GM19238 (cell line): ENCODE results near the gene PRB2.
"Not testable (repeated sequence)": the region's sequence is repeated elsewhere in the genome, so short reads cannot be mapped to it uniquely, and the experiment has no call there.

ENCODE experiments used
- DNase-seq: peaks from one replicate; pipeline ENCODE4 v3.0.0; 2011; ENCODE audit warnings: low spot score; ENCODE audit not compliant: insufficient read length

PRB2 gene

DNA sequence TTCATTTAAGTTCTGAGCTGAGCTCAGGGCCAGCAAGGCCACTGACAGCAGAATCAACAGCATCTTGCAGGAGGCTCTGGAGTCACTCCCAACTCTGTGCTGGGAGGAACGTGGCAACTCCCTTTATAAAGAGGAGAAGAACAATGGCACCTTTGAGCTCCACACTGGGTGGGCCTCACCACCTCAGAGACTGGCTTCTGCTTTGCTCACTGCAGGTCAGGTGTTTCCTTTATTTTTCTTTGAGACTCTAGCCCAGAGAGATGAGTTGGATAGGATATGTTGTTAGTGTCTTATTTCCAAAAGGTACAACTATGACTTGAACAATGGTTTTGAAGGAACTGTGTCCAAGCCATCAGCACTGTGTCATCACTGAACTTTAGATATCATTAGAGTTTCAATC, at the start of gene PRB2:
TSS of gene PRB2 (minus strand) at position 101 of the 400 bp plus-strand sequence. CDS start at position 63, 38 bp downstream.
- DNase-seq: not testable (repeated sequence)

DNA sequence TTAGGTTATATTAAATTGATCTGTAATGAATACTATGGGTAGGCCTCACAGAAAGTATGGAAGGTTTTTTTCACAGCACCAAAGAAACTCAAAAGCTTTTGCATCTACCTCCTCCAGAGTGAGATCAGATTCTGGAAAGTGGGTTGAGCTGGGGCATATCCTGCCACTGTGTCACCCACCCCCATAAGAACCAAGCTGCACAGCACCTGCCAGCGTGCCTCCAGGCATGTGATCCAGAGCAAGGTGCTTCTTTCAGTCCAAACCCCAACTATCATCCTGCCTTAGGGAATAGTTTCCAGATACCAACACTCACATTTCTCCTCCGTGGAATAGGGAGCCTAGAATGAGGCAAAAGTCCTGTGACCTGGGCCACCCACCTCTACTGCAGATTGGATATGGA, 42.6 kb upstream of the PRB2 start:
- no peak for DNase-seq

DNA sequence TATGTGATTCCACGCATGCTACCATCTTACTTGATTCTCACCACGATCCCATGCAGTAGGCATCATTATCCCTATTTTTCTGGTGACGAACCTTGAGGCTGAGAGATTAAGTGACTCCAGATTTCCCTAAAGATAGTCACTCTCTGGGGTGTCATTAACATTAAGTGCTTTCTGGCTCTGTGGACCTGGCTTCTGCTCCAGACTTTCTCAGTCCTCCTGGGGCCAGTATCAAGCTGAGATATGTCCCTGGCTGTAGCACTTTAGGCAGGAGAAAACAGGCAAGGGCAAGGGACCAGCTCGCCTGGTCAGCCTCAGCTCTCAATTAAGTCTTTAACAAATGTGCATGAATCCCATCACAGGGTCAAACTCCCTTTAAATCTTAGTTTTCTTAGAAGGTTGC, 38.3 kb upstream of the PRB2 start:
- DNase-seq: no peak

DNA sequence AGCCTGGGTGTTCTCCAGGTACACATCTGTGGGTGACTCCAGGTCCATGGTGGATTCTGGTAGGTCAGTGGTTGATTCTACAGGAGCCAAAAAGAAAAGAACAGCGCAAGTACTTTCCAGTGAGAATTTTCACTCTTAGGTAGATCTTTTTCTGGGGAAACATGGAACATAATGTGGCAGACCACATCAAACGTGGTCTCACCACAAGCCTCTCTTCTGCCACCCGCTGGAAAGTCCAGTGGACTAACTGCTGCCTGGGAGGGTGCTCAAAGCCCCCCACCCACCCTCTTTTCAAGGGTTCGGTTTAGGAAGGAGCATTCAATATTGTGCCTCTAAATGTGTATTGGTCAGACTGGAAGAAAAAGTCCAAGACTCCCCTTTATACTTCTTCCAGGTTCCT, 36.1 kb upstream of the PRB2 start:
- DNase-seq: no peak

DNA sequence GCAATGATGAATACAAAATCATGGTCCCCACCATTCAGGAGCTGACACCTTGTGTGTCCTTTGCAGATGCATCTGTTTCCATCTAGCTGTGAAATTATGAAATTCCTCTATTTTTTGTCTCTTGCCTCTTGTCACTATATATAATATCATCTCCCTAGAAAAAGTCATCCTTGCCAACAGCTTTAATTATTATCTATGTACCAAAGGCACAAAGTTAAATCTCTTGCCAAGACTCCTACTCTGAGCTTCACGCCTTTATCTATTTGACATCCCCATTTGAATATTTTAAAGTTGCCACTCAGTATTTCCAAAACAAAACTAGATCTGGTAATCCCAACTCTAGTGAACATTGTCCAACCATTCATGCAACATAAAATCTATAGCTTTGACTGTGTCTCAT, 32.0 kb upstream of the PRB2 start:
- no peak for DNase-seq

DNA sequence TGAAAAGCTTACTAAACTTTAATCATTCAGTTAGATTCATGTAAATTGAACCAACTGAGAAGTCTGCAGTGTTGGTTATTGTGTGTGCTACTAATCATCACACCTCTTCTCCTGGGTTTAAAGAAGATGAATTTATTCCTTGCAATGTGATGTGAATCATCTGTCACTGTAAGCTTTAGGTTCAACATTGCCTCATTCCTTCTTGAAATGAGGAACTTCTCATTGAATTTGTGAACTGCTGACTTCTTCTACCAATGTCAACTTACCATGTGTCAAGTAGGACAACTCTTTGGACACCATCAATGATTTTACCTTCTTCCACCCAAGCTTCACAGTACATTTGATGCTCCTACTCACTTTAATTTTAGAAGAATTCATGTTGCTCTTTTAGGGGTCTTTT, 17.4 kb upstream of the PRB2 start:
- DNase-seq: no peak

DNA sequence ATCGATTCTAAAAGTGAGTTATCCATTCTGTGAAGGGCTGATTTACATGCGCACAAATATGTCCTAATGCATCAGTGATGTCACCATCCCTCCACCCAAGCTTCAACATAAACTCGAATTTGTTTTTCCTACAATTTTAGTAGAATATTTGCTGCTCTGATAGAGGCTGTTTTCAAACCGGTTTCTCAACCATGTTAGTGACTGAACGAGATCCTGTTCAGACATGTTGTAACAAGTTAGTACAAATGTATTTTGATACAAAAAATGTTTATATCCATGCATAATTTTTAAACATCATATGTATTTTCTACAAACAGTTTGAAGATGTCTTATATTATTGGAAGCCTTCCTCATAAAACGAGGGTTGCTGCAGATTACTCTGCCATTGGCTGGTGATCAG, 12.7 kb upstream of the PRB2 start:
- no peak for DNase-seq

DNA sequence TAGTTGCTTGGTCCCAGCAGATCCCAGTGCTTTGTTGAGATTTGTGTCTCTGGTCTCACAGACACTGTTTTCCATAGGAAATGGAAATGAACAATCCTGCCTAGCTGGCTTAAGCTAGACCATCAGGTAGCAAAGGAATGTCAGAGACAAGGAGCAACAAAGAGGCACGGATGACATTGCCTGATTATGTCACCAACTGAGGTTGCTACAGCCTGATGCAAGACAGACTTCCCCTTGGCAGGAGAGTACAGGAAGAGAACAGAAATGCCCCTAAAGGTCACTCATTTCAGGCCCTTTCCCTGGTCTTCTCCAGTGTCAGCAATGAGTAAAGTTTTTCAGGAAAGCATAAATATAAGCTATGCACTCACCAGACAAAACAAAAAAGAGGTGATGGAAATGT, 2.0 kb upstream of the PRB2 start:
- no peak for DNase-seq

DNA sequence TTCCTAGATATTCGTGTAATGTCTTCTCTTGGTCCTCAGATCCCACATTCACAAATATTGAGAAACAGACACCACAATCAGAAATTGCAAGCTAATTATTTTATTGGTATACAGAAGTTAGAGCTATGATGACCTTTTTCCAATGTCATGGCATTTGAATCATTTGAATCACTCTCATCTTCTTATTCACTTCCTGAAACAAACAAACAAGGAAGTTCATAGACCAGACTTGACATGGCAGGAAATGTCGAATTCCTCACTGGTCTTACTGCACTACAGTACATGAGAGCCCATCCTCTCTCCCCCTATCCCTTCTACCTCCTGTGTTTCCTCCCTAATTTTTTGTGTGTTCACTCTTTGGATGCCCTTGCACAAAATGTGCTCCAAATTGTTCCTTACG, 3.9 kb downstream of the PRB2 start:
- not testable (repeated sequence) for DNase-seq

DNA sequence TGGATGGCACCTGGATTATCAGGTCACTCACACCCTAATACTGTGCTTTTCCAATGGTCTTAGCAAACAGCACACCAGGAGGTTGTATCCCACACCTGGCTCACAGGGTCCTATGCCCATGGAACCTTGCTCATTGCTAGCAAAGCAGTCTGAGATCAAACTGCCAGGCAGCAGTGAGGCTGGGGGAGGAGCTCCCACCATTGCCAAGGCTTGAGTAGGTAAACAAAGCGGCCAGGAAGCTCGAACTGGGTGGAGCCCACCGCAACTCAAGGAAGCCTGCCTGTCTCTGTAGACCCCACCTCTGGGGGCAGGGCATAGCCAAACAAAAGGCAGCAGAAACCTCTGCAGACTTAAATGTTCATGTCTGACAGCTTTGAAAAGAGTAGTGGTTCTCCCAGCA, 17.9 kb downstream of the PRB2 start:
- not testable (repeated sequence) for DNase-seq

DNA sequence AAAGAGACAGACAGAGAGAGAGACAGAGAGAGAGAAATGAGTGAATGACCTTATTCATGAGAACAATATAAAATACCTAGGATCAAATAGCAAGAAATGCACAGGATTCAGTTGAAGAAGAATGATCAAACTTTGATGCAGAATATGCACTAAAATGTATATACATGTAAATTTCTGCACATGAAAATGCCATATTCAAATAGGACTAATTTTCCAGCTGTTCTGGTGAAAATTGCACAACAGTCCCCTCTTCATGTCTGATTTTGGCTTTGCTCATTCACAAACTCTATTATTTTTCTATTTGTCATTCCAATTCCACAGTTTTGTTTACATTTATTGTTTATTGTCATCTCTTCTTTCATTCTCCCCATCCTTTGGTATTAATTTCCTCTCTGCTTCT, 34.2 kb downstream of the PRB2 start:
- DNase-seq: no peak

DNA sequence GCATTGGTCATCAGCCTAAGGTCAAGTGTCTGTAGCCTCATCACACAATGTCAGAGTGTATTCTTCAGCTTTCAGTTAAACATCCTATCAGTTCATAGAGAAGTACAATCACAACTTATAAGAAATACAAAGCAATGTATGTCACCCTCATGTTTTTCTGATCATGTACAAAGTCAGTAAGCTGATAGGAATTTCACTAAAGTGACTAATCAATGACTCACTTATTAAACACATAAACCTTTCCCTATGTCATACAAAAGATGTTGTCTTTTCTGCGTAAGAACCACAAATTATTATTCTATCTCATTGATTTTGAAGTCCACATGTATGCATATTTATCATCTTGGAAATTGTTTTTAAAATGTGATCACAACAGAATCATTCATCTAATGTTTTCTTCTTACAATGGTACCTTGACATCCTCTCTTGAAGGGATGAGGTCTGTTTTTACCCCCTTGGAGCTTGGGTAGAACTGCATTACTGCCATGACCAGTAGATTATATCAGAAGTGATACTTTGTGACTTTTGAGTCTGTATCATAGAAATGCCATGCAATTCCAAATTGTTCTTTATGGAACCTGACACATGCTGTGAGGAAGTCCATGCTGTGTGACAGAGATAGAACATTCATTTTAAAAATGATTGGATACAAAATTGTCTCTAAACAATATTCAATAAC, 35.0 kb downstream of the PRB2 start:
- DNase-seq: not testable (repeated sequence)

DNA sequence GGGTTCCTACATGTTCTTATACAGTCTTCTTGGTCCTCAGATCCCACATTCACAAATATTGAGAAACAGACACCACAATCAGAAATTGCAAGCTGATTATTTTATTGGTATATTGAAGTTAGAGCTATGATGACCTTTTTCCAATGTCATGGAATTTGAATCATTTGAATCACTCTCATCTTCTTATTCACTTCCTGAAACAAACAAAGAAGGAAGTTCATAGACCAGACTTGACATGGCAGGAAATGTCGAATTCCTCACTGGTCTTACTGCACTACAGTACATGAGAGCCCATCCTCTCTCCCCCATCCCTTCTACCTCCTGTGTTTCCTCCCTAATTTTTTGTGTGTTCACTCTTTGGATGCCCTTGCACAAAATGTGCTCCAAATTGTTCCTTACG, 43.6 kb downstream of the PRB2 start:
- not testable (repeated sequence) for DNase-seq

DNA sequence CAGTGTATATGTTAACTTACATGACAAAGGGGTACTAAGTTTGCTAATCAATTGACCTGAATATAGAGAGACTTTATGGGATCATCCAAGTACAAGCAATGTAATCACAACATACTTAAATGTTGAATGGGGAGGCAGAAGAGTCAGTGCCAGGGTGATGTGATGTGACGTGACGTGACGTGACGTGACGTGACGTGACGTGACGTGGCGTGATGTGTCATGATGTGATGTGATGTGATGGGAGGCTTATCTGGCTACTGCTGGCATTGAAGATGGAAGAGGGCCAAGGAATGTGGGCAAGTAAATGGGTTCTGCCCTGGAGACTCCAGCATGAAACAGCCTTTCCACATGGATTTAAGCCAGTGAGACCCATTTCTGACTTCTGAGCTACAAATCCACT, 46.9 kb downstream of the PRB2 start:
- DNase-seq: no peak

DNA sequence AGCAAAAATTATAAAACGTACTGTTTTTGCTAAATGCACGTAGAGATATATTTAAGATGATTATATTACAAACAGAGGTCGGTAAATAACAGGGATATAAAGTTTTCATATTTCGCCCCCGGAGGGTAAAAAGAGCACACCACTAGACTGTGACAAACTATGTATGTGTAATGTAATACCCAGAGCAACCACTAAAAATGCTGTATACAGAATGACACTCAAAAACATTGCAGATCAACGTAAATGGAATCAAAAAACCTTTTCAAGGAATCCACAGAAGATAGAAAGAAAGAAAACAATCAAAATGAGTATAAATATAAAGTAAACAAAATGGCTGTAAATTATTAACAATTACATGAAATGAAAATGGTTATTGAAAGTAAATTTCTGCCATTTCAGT, 47.6 kb downstream of the PRB2 start:
- DNase-seq: no peak

DNA sequence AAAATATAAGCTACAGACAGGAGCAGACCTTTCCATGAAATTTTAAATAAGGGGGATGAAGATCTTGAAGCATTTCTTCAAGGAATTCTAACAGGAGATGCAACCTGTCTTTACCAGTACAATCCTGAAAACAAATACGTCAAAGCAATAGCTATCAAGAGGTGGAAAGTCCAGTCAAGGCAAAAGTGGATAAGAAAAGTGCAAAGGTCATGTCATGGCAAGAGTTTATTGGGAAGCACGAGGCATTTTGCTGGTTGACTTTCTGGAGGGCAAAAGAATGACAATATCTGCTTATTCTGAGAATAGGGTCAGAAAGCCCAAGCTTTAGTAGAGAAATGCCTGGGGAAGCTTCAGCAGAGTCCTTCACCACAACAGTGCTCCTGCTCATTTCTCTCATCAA, 50.9 kb downstream of the PRB2 start:
- no peak for DNase-seq
